Gastrocnemius medialis (tissue), 4 donors: ENCODE results near the gene CELA1. TPM values are rescaled to one million over a fixed set of nuclear protein-coding genes. Genes with fewer than 3 reads are reported as not detected.

Experiments
- ATAC-seq, 2 donors: fragments of 150-250 bp; one replicate each; pipeline ENCODE4 v1.9.1; 2016
- DNase-seq, 2 donors: peaks; one replicate each; pipeline ENCODE4 v3.0.0-alpha.2; 2019
- H3K27ac ChIP-seq, 4 donors: fragments of 200-600 bp; sonication (generic); 1 replicate in 1 of 4; 2 replicates in 3 of 4; pipeline ENCODE4 v1.5.1; 2016 to 2018; ENCODE audit warnings: mild to moderate bottlenecking in 2 of 4, moderate library complexity in 1 of 4
- H3K27me3 ChIP-seq, 3 donors: fragments of 200-600 bp; sonication (generic) in 2 of 3; 1 replicate in 1 of 3; 2 replicates in 2 of 3; pipeline versions ENCODE4 v1.5.1 to v1.6.0; 2016 to 2019; ENCODE audit warnings: mild to moderate bottlenecking in 1 of 3, moderate library complexity in 1 of 3
- H3K36me3 ChIP-seq, 2 donors: fragments of 200-600 bp; sonication (generic) in 1 of 2; one replicate each; pipeline ENCODE4 v1.5.1; 2017 to 2018
- H3K4me1 ChIP-seq, 2 donors: fragments of 200-600 bp; sonication (generic) in 1 of 2; one replicate each; pipeline ENCODE4 v1.5.1; 2016 to 2017; ENCODE audit warnings: mild to moderate bottlenecking in 2 of 2
- H3K4me3 ChIP-seq, 4 donors: fragments of 200-600 bp; sonication (generic) in 3 of 4; 1 replicate in 1 of 4; 2 replicates in 3 of 4; pipeline ENCODE4 v1.5.1; 2016 to 2019; ENCODE audit warnings: mild to moderate bottlenecking in 2 of 4
- H3K9me3 ChIP-seq, 3 donors: fragments of 200-600 bp; sonication (generic) in 2 of 3; 1 replicate in 1 of 3; 2 replicates in 2 of 3; pipeline ENCODE4 v1.5.1; 2016 to 2019
- POLR2A ChIP-seq, 2 donors: fragments of 450-650 bp; IDR thresholded peaks; one replicate each; pipeline ENCODE4 v1.6.1; 2017; ENCODE audit warnings: antibody characterized with exemption in 2 of 2, mild to moderate bottlenecking in 2 of 2, moderate library complexity in 2 of 2
- in situ Hi-C, 4 donors: fragments of 200-750 bp; cut with MboI; loops; one replicate each; pipeline versions ENCODE4 v1.15.0 to v1.8.0; 2017; ENCODE audit warnings: low sequenced_read_pairs in 4 of 4
- intact Hi-C: fragments of 100-400 bp; cut with DNase I; formaldehyde crosslinking; loops from one replicate; pipeline ENCODE4 v1.15.1; 2023; ENCODE audit warnings: low total_unique reads
- total RNA-seq, 4 donors: library from RNA; depleted of rRNA; stranded (reverse); fragments of >200 nt; gene quantifications; one replicate each; pipeline versions ENCODE4 v1.1.0 to v1.2.3, GENCODE V29; 2016
- TF ChIP-seq, protein P1 (sequence below), 5 experiments: fragments of 450-650 bp in 3 of 5; fragments of 200-600 bp in 2 of 5; sonication (generic) in 2 of 5; IDR thresholded peaks in 4 of 5; conservative IDR thresholded peaks in 1 of 5; 1 replicate in 4 of 5; 2 replicates in 1 of 5; pipeline ENCODE4 v1.5.1; 2016 to 2019; ENCODE audit warnings: antibody characterized with exemption in 5 of 5, mild to moderate bottlenecking in 3 of 5, moderate library complexity in 3 of 5

The CELA1 gene
- total RNA-seq, 4 donors from 2014 or later = not detected

DNA sequence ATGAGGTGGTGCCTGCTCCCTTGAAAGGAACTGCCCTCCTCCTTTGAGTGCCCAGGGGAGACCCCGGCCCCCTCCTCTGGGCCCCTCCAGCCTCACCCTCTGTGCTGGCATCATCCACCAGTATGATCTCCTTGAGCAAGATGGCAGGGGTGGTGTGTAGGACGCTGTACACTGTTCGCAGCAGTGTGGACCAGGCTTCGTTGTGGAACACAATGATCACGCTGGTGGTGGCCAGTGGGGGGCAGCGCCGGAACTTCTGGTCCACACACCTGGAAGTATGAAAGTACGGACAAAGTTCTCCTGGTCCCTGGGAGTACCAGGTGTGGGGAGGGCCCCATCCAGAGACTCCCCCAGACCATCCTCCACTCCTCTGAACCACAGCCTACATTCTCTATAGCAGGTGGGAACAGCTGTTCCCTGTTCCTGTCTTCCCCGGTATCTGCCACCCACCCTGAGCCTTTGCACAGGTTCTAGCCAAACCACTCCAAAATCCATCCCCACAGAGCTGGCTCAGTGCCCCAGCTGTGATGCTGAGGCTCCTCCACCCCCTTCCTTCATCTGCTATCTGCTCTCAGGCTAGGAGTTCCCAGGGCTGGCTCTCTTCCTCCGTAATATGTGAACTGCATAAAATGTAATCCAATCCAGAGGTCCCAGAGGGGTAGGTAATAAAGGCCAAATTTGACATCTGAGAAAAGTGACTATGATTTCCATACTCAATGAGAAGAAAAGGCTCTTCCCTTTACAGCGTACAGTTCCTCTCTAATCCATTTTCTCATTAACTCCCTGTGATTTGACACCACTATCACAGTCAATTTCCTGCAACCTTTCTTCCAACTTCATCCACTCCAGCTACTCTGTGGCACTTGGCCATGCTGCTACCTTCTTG, 30.9 kb upstream of the CELA1 start:
- H3K36me3 ChIP-seq = no peaks in the 10 kb centered on the region
- DNase-seq (no peak), ATAC-seq (no peak)
- no peaks in the 10 kb centered on the region for H3K27me3 ChIP-seq
- H3K4me3 ChIP-seq = no peak overlapping the region
- no peak overlapping the region for H3K27ac ChIP-seq
- peaks cover 0 to under 1% of the 10 kb centered on the region in 2 donors for H3K4me1 ChIP-seq
- intact Hi-C loops = no loop called here
- no peaks in the 10 kb centered on the region for H3K9me3 ChIP-seq
- TF ChIP-seq POLR2A (IDR thresholded peaks at IDR 0.05) = no peak
- TF ChIP-seq, protein P1, sequence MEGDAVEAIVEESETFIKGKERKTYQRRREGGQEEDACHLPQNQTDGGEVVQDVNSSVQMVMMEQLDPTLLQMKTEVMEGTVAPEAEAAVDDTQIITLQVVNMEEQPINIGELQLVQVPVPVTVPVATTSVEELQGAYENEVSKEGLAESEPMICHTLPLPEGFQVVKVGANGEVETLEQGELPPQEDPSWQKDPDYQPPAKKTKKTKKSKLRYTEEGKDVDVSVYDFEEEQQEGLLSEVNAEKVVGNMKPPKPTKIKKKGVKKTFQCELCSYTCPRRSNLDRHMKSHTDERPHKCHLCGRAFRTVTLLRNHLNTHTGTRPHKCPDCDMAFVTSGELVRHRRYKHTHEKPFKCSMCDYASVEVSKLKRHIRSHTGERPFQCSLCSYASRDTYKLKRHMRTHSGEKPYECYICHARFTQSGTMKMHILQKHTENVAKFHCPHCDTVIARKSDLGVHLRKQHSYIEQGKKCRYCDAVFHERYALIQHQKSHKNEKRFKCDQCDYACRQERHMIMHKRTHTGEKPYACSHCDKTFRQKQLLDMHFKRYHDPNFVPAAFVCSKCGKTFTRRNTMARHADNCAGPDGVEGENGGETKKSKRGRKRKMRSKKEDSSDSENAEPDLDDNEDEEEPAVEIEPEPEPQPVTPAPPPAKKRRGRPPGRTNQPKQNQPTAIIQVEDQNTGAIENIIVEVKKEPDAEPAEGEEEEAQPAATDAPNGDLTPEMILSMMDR (IDR thresholded peaks at IDR 0.05 in 4 of 5, conservative IDR thresholded peaks at IDR 0.05 in 1 of 5) = no peak
- in situ Hi-C loops = no loop called here

DNA sequence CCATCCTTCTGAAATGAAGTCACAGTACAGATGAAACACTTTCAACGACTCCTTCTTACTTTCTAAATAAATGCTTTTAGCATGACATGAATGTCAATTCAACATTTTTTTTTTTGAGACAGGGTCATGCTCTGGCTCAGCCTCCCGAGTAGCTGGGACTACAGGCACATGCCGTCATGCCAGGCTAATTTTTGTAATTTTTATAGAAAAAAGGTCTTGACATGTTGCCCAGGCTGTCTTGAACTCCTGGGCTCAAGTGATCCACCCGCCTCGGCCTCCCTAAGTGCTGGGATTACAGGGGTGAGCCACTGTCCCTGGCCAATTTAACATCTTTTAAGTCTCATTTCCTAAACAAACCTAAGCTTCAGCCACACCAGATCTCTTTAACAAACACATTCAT, 28.4 kb upstream of the CELA1 start:
- peak overlapping the region in 1 of 4 donors; percentile 15 for H3K27ac ChIP-seq
- intact Hi-C loops = no loop called here
- no peaks in the 10 kb centered on the region for H3K27me3 ChIP-seq
- ATAC-seq = no peak
- no peaks in the 10 kb centered on the region for H3K36me3 ChIP-seq
- TF ChIP-seq POLR2A (IDR thresholded peaks at IDR 0.05) = no peak
- TF ChIP-seq, protein P1 (IDR thresholded peaks at IDR 0.05 in 4 of 5, conservative IDR thresholded peaks at IDR 0.05 in 1 of 5) = no peak
- H3K4me1 ChIP-seq = peaks cover 8 to 9% of the 10 kb centered on the region in 2 donors
- DNase-seq = no peak
- H3K9me3 ChIP-seq = no peaks in the 10 kb centered on the region
- H3K4me3 ChIP-seq = no peak overlapping the region
- in situ Hi-C loops = no loop called here

DNA sequence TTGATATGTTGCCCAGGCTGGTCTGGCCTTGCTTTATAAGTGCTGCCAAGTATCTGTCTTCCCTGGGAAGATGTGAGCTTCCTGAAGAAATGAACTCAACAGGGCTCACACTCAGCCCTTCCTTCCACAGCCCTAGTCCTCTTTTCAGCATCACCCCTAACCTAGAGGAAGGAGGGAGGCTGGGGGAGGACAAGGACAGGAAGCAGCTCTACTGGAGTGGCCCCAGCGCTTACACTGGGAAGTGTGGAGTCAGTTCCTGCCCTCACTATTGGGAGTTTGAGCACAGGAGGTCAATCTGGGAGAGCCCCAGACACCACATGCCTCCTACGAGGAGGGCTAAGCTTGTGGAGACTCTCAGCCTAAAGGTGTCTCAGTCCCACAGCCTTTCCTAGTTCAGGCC, 27.9 kb upstream of the CELA1 start:
- intact Hi-C loops = no loop called here
- in situ Hi-C loops = no loop called here
- no peak for DNase-seq
- TF ChIP-seq, protein P1 (IDR thresholded peaks at IDR 0.05 in 4 of 5, conservative IDR thresholded peaks at IDR 0.05 in 1 of 5) = no peak
- no peak for TF ChIP-seq POLR2A (IDR thresholded peaks at IDR 0.05)
- no peak for ATAC-seq
- no peak overlapping the region for H3K27ac ChIP-seq
- H3K4me3 ChIP-seq = no peak overlapping the region
- no peaks in the 10 kb centered on the region for H3K9me3 ChIP-seq
- no peaks in the 10 kb centered on the region for H3K36me3 ChIP-seq
- no peaks in the 10 kb centered on the region for H3K27me3 ChIP-seq
- peaks cover 8 to 9% of the 10 kb centered on the region in 2 donors for H3K4me1 ChIP-seq

DNA sequence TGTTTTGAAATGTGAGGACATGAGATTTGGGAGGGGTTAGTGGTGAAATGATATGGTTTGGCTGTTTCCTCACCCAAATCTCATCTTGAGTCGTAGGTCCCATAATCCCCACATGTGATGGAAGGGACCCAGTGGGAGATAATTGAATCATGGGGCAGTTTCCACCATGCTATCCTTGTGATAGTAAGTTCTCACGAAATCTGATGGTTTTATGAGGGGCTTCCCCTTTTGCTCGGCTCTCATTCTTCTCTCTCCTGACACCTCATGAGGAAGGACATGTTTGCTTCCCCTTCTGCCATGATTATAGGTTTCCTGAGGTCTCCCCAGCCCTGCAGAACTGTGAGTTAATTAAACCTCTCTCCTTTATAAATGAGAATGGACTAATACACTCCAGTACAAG, 26.7 kb upstream of the CELA1 start:
- TF ChIP-seq, protein P1 (IDR thresholded peaks at IDR 0.05 in 4 of 5, conservative IDR thresholded peaks at IDR 0.05 in 1 of 5) = no peak
- no peak for TF ChIP-seq POLR2A (IDR thresholded peaks at IDR 0.05)
- intact Hi-C loops = no loop called here
- peaks cover 8 to 9% of the 10 kb centered on the region in 2 donors for H3K4me1 ChIP-seq
- H3K4me3 ChIP-seq = no peak overlapping the region
- in situ Hi-C loops = no loop called here
- DNase-seq = no peak
- H3K36me3 ChIP-seq = no peaks in the 10 kb centered on the region
- ATAC-seq = no peak
- H3K27ac ChIP-seq = no peak overlapping the region
- H3K27me3 ChIP-seq = no peaks in the 10 kb centered on the region
- no peaks in the 10 kb centered on the region for H3K9me3 ChIP-seq
